ENCODE results near the gene RFTN1. TPM values are rescaled to one million over a fixed set of nuclear protein-coding genes. Genes with fewer than 3 reads are reported as not detected.
A peak's percentile ranks its signal among the peaks of the same experiment; 100 is the strongest.

Gene RFTN1
- total RNA-seq, 2 experiments from 2014 or later, result 81.8 to 152 TPM

GRCh38 chr3:16504242-16504641 lies 9.3 kb downstream of the RFTN1 start:
- peaks cover 53% of the 10 kb centered on the region for H4K20me1 ChIP-seq (ENCODE audit: insufficient read depth, low read length)
- peak; percentile 40 for DNase-seq (ENCODE audit: low spot score)
- no peak overlapping the region for H2AFZ ChIP-seq (ENCODE audit: low read length)
- intact Hi-C loops (cut with micrococcal nuclease; ENCODE audit: unreplicated experiment), result no loop called here
- TF ChIP-seq CTCF (conservative IDR thresholded peaks at IDR 0.05; ENCODE audit: low read length) (no peak), EZH2phosphoT487 (IDR thresholded peaks at IDR 0.05; ENCODE audit: borderline replicate concordance, low read depth, low read length) (no peak)
- BruUV-seq (replicated peaks), result no TSS peak
- H3K36me3 ChIP-seq (ENCODE audit: insufficient read depth, low read length), result peaks cover 97% of the 10 kb centered on the region
- no peaks in the 10 kb centered on the region for H3K9me3 ChIP-seq (ENCODE audit: low read length)
- H3K4me3 ChIP-seq (ENCODE audit: low read depth, low read length, poor library complexity, severe bottlenecking), result no peak overlapping the region
- no peaks in the 10 kb centered on the region for H3K9me2 ChIP-seq (ENCODE audit: insufficient read depth, low read length)
- H3K79me2 ChIP-seq (ENCODE audit: insufficient read depth, low read depth, low read length), result peaks cover 100% of the 10 kb centered on the region
- peaks cover 95% of the 10 kb centered on the region for H3K4me1 ChIP-seq (ENCODE audit: insufficient read depth, low read length, poor library complexity, severe bottlenecking)
- CTCF ChIA-PET (ENCODE audit: unreplicated experiment), result interaction anchor here (0.8 to 2.0 kb wide), 3 partner anchors 9 to 22 kb away, joined by 3 to 6 read pairs (median 4); no protein-coding TSS in a partner anchor
- POLR2A ChIA-PET, result interaction anchor here (0.7 to 3.8 kb wide), 9 partner anchors 9 to 140 kb away, joined by 3 to 20 read pairs (median 4); no protein-coding TSS in a partner anchor
- peak overlapping the region; percentile 45 for H3K4me2 ChIP-seq (ENCODE audit: low read length)
- H3K27ac ChIP-seq (ENCODE audit: low read depth, low read length, poor library complexity, severe bottlenecking), result peak overlapping the region; percentile 18

GRCh38 chr3:16503191-16503776 lies 10.2 kb downstream of the RFTN1 start:
- BruUV-seq (replicated peaks), result no TSS peak
- peak overlapping the region; percentile 45; the same call in 1 of the 2 replicates for H3K4me2 ChIP-seq (ENCODE audit: low read length)
- no peak overlapping the region for H2AFZ ChIP-seq (ENCODE audit: low read length)
- H3K4me3 ChIP-seq (ENCODE audit: low read depth, low read length, poor library complexity, severe bottlenecking), result no peak overlapping the region
- H3K4me1 ChIP-seq (ENCODE audit: insufficient read depth, low read length, poor library complexity, severe bottlenecking), result peaks cover 95% of the 10 kb centered on the region
- TF ChIP-seq CTCF (conservative IDR thresholded peaks at IDR 0.05; ENCODE audit: low read length) (no peak), EZH2phosphoT487 (IDR thresholded peaks at IDR 0.05; ENCODE audit: borderline replicate concordance, low read depth, low read length) (no peak)
- H3K79me2 ChIP-seq (ENCODE audit: insufficient read depth, low read depth, low read length), result peaks cover 100% of the 10 kb centered on the region
- CTCF ChIA-PET (ENCODE audit: unreplicated experiment), result no interaction called here
- POLR2A ChIA-PET, result interaction anchor here (3.8 kb wide), 1 partner anchor 21 kb away, joined by 19 read pairs; no protein-coding TSS in a partner anchor
- no peaks in the 10 kb centered on the region for H3K9me2 ChIP-seq (ENCODE audit: insufficient read depth, low read length)
- H3K27ac ChIP-seq (ENCODE audit: low read depth, low read length, poor library complexity, severe bottlenecking), result no peak overlapping the region
- H4K20me1 ChIP-seq (ENCODE audit: insufficient read depth, low read length), result peaks cover 44% of the 10 kb centered on the region
- DNase-seq (ENCODE audit: low spot score), result no peak
- no peaks in the 10 kb centered on the region for H3K9me3 ChIP-seq (ENCODE audit: low read length)
- peaks cover 100% of the 10 kb centered on the region for H3K36me3 ChIP-seq (ENCODE audit: insufficient read depth, low read length)
- intact Hi-C loops (cut with micrococcal nuclease; ENCODE audit: unreplicated experiment), result no loop called here

- TF ChIP-seq EZH2phosphoT487 (IDR thresholded peaks at IDR 0.05; ENCODE audit: borderline replicate concordance, low read depth, low read length) (no peak), CTCF (conservative IDR thresholded peaks at IDR 0.05; ENCODE audit: low read length) (no peak)
- Histone ChIP-seq H3K36me3 (ENCODE audit: insufficient read depth, low read length) (peaks cover 100% of the 10 kb centered on the region), H3K4me3 (ENCODE audit: low read depth, low read length, poor library complexity, severe bottlenecking) (no peak overlapping the region), H3K9me3 (ENCODE audit: low read length) (no peaks in the 10 kb centered on the region), H3K79me2 (ENCODE audit: insufficient read depth, low read depth, low read length) (peaks cover 100% of the 10 kb centered on the region), H3K27ac (ENCODE audit: low read depth, low read length, poor library complexity, severe bottlenecking) (no peak overlapping the region), H2AFZ (ENCODE audit: low read length) (no peak overlapping the region), H4K20me1 (ENCODE audit: insufficient read depth, low read length) (peaks cover 37% of the 10 kb centered on the region), H3K4me1 (ENCODE audit: insufficient read depth, low read length, poor library complexity, severe bottlenecking) (peaks cover 95% of the 10 kb centered on the region), H3K4me2 (ENCODE audit: low read length) (peak overlapping the region; percentile 2; the same call in 1 of the 2 replicates), H3K9me2 (ENCODE audit: insufficient read depth, low read length) (no peaks in the 10 kb centered on the region)
- no peak for DNase-seq (ENCODE audit: low spot score)
- intact Hi-C loops (cut with micrococcal nuclease; ENCODE audit: unreplicated experiment), result no loop called here
- ChIA-PET CTCF (ENCODE audit: unreplicated experiment) (no interaction called here), POLR2A (interaction anchor here (3.8 kb wide), 1 partner anchor 20 kb away, joined by 19 read pairs; no protein-coding TSS in a partner anchor)
- BruUV-seq (replicated peaks), result no TSS peak
Observed at GRCh38 chr3:16502347-16502908, 11.1 kb downstream of the RFTN1 start.

All from OCI-LY7 (cell line).